Activated CD4-positive, alpha-beta memory T cell treated with anti-CD3 and anti-CD28 coated beads, Interleukin-2, amount 10 ng/mL, durations not matched to agents 7 days and 5 days (primary cell): ENCODE measurements around the gene PARD6G. TPM values are rescaled to one million over a fixed set of nuclear protein-coding genes. Genes with fewer than 3 reads are reported as not detected.
"Not testable (repeated sequence)": the region's sequence is repeated elsewhere in the genome, so short reads cannot be mapped to it uniquely, and the experiment has no call there.

Experiments used
- CTCF ChIA-PET: fragments of 350-600 bp; sonication (Branson Sonifier 250); formaldehyde crosslinking; loops from one replicate; lab custom pipeline; 2021; ENCODE audit warnings: antibody characterized with exemption, inconsistent platforms; lab: Charles Lee
- POLR2A ChIA-PET: fragments of 350-600 bp; sonication (Branson Sonifier 250); formaldehyde crosslinking; loops from one replicate; lab custom pipeline; 2021; ENCODE audit warnings: antibody characterized with exemption; lab: Charles Lee
- DNase-seq: peaks from one replicate; pipeline ENCODE4 v3.0.0-alpha.2; 2020
- H3K27ac Mint-ChIP-seq: one replicate; pipeline ENCODE4 v1.8.0; 2021; ENCODE audit warnings: mild to moderate bottlenecking, mixed read lengths
- H3K27me3 Mint-ChIP-seq: one replicate; pipeline ENCODE4 v1.8.0; 2021; ENCODE audit warnings: mixed read lengths
- H3K36me3 Mint-ChIP-seq: one replicate; pipeline ENCODE4 v1.8.0; 2021; ENCODE audit warnings: low read depth, mixed read lengths
- H3K4me1 Mint-ChIP-seq: one replicate; pipeline ENCODE4 v1.8.0; 2021; ENCODE audit warnings: mixed read lengths
- H3K4me3 Mint-ChIP-seq: one replicate; pipeline ENCODE4 v1.8.0; 2021; ENCODE audit warnings: mild to moderate bottlenecking, mixed read lengths
- H3K9me3 Mint-ChIP-seq: one replicate; pipeline ENCODE4 v1.8.0; 2021; ENCODE audit warnings: mixed read lengths
- total RNA-seq, 2 experiments: library from RNA; stranded (reverse); gene quantifications; one replicate each; pipeline ENCODE4 v1.2.3, GENCODE V29; 2021

The PARD6G gene
- total RNA-seq, 2 experiments from 2014 or later, result 0.20 to 0.33 TPM

GRCh38 chr18:80233899-80234298 lies 13.4 kb downstream of the PARD6G start:
- Mint-ChIP-seq H3K27me3 (peaks cover 13% of the 10 kb centered on the region), H3K27ac (no peak overlapping the region), H3K36me3 (no peaks in the 10 kb centered on the region), H3K9me3 (no peaks in the 10 kb centered on the region), H3K4me3 (no peak overlapping the region), H3K4me1 (no peaks in the 10 kb centered on the region)
- DNase-seq, result no peak
- ChIA-PET POLR2A (no interaction called here), CTCF (no interaction called here)

- H3K27ac Mint-ChIP-seq, result no peak overlapping the region
- H3K4me3 Mint-ChIP-seq, result no peak overlapping the region
- ChIA-PET CTCF (no interaction called here), POLR2A (no interaction called here)
- DNase-seq, result no peak
- no peaks in the 10 kb centered on the region for H3K36me3 Mint-ChIP-seq
- no peaks in the 10 kb centered on the region for H3K9me3 Mint-ChIP-seq
- no peaks in the 10 kb centered on the region for H3K4me1 Mint-ChIP-seq
- peaks cover 12% of the 10 kb centered on the region for H3K27me3 Mint-ChIP-seq
Measured at GRCh38 chr18:80233201-80233835, 14.0 kb downstream of the PARD6G start.

- H3K27ac Mint-ChIP-seq, result no peak overlapping the region
- CTCF ChIA-PET, result no interaction called here
- H3K9me3 Mint-ChIP-seq, result no peaks in the 10 kb centered on the region
- DNase-seq, result no peak
- POLR2A ChIA-PET, result no interaction called here
- H3K27me3 Mint-ChIP-seq, result peaks cover 8% of the 10 kb centered on the region
- no peaks in the 10 kb centered on the region for H3K4me1 Mint-ChIP-seq
- H3K4me3 Mint-ChIP-seq, result no peak overlapping the region
- H3K36me3 Mint-ChIP-seq, result no peaks in the 10 kb centered on the region
Measured at GRCh38 chr18:80232710-80233109, 14.6 kb downstream of the PARD6G start.

- H3K4me3 Mint-ChIP-seq, result no peak overlapping the region
- H3K9me3 Mint-ChIP-seq, result no peaks in the 10 kb centered on the region
- CTCF ChIA-PET, result no interaction called here
- no peak for DNase-seq
- H3K27ac Mint-ChIP-seq, result no peak overlapping the region
- no peaks in the 10 kb centered on the region for H3K36me3 Mint-ChIP-seq
- H3K4me1 Mint-ChIP-seq, result no peaks in the 10 kb centered on the region
- POLR2A ChIA-PET, result no interaction called here
- H3K27me3 Mint-ChIP-seq, result peaks cover 8% of the 10 kb centered on the region
Measured at GRCh38 chr18:80232030-80232429, 15.3 kb downstream of the PARD6G start.

- CTCF ChIA-PET, result no interaction called here
- POLR2A ChIA-PET, result no interaction called here
- peaks cover 6% of the 10 kb centered on the region for H3K27me3 Mint-ChIP-seq
- H3K27ac Mint-ChIP-seq, result no peak overlapping the region
- no peaks in the 10 kb centered on the region for H3K4me1 Mint-ChIP-seq
- no peak overlapping the region for H3K4me3 Mint-ChIP-seq
- DNase-seq, result no peak
- no peaks in the 10 kb centered on the region for H3K9me3 Mint-ChIP-seq
- no peaks in the 10 kb centered on the region for H3K36me3 Mint-ChIP-seq
Measured at GRCh38 chr18:80231616-80232015, 15.7 kb downstream of the PARD6G start.

GRCh38 chr18:80231151-80231550 lies 16.2 kb downstream of the PARD6G start:
- H3K27me3 Mint-ChIP-seq, result peaks cover 1% of the 10 kb centered on the region
- DNase-seq, result no peak
- ChIA-PET CTCF (no interaction called here), POLR2A (no interaction called here)
- H3K9me3 Mint-ChIP-seq, result no peaks in the 10 kb centered on the region
- H3K36me3 Mint-ChIP-seq, result no peaks in the 10 kb centered on the region
- no peak overlapping the region for H3K27ac Mint-ChIP-seq
- H3K4me3 Mint-ChIP-seq, result no peak overlapping the region
- H3K4me1 Mint-ChIP-seq, result no peaks in the 10 kb centered on the region

GRCh38 chr18:80229766-80230745 lies 17.3 kb downstream of the PARD6G start:
- no peaks in the 10 kb centered on the region for H3K9me3 Mint-ChIP-seq
- H3K27me3 Mint-ChIP-seq, result no peaks in the 10 kb centered on the region
- no peaks in the 10 kb centered on the region for H3K36me3 Mint-ChIP-seq
- no peak for DNase-seq
- H3K27ac Mint-ChIP-seq, result no peak overlapping the region
- POLR2A ChIA-PET, result no interaction called here
- H3K4me3 Mint-ChIP-seq, result no peak overlapping the region
- no peaks in the 10 kb centered on the region for H3K4me1 Mint-ChIP-seq
- CTCF ChIA-PET, result no interaction called here

GRCh38 chr18:80229363-80229762 lies 18.0 kb downstream of the PARD6G start:
- Mint-ChIP-seq H3K4me3 (no peak overlapping the region), H3K36me3 (no peaks in the 10 kb centered on the region), H3K9me3 (no peaks in the 10 kb centered on the region), H3K27me3 (no peaks in the 10 kb centered on the region), H3K4me1 (no peaks in the 10 kb centered on the region), H3K27ac (no peak overlapping the region)
- ChIA-PET POLR2A (no interaction called here), CTCF (no interaction called here)
- DNase-seq, result no peak

- Mint-ChIP-seq H3K4me3 (no peak overlapping the region), H3K9me3 (no peaks in the 10 kb centered on the region), H3K27me3 (no peaks in the 10 kb centered on the region), H3K27ac (no peak overlapping the region), H3K4me1 (no peaks in the 10 kb centered on the region), H3K36me3 (no peaks in the 10 kb centered on the region)
- CTCF ChIA-PET, result no interaction called here
- POLR2A ChIA-PET, result no interaction called here
- DNase-seq, result no peak
Measured at GRCh38 chr18:80228051-80228848, 19.1 kb downstream of the PARD6G start.

GRCh38 chr18:80227472-80227871 lies 19.8 kb downstream of the PARD6G start:
- no peaks in the 10 kb centered on the region for H3K36me3 Mint-ChIP-seq
- CTCF ChIA-PET, result no interaction called here

GRCh38 chr18:80225685-80226084 lies 21.6 kb downstream of the PARD6G start:
- peaks cover 9% of the 10 kb centered on the region for H3K27me3 Mint-ChIP-seq
- no peak overlapping the region for H3K27ac Mint-ChIP-seq
- H3K4me3 Mint-ChIP-seq, result no peak overlapping the region
- ChIA-PET CTCF (no interaction called here), POLR2A (interaction anchor here (1.1 kb wide), 2 partner anchors 15 to 25 kb away, joined by 3 read pairs; no protein-coding TSS in a partner anchor)
- H3K9me3 Mint-ChIP-seq, result peaks cover 2% of the 10 kb centered on the region
- no peaks in the 10 kb centered on the region for H3K4me1 Mint-ChIP-seq
- DNase-seq, result no peak
- no peaks in the 10 kb centered on the region for H3K36me3 Mint-ChIP-seq

More at GRCh38 chr18:80227472-80227871, 19.8 kb downstream of the PARD6G start:
- DNase-seq, result no peak
- Mint-ChIP-seq H3K9me3 (no peaks in the 10 kb centered on the region), H3K4me1 (no peaks in the 10 kb centered on the region), H3K4me3 (no peak overlapping the region), H3K27ac (no peak overlapping the region), H3K27me3 (no peaks in the 10 kb centered on the region)
- POLR2A ChIA-PET, result no interaction called here

GRCh38 chr18:80223581-80224148 lies 23.6 kb downstream of the PARD6G start:
- no peak overlapping the region for H3K27ac Mint-ChIP-seq
- CTCF ChIA-PET, result no interaction called here
- H3K4me3 Mint-ChIP-seq, result no peak overlapping the region
- H3K4me1 Mint-ChIP-seq, result no peaks in the 10 kb centered on the region
- POLR2A ChIA-PET, result no interaction called here
- peaks cover 2% of the 10 kb centered on the region for H3K9me3 Mint-ChIP-seq
- H3K36me3 Mint-ChIP-seq, result no peaks in the 10 kb centered on the region
- no peak for DNase-seq
- peaks cover 14% of the 10 kb centered on the region for H3K27me3 Mint-ChIP-seq

- DNase-seq, CTCF ChIA-PET, H3K36me3 Mint-ChIP-seq, POLR2A ChIA-PET, H3K4me1 Mint-ChIP-seq, H3K4me3 Mint-ChIP-seq, H3K27ac Mint-ChIP-seq, H3K9me3 Mint-ChIP-seq: not testable (repeated sequence)
- H3K27me3 Mint-ChIP-seq, result peaks cover 21% of the 10 kb centered on the region
Measured at GRCh38 chr18:80219488-80219887, 27.8 kb downstream of the PARD6G start.
